Measurements from ENCODE around the gene TMEM69.

DNA sequence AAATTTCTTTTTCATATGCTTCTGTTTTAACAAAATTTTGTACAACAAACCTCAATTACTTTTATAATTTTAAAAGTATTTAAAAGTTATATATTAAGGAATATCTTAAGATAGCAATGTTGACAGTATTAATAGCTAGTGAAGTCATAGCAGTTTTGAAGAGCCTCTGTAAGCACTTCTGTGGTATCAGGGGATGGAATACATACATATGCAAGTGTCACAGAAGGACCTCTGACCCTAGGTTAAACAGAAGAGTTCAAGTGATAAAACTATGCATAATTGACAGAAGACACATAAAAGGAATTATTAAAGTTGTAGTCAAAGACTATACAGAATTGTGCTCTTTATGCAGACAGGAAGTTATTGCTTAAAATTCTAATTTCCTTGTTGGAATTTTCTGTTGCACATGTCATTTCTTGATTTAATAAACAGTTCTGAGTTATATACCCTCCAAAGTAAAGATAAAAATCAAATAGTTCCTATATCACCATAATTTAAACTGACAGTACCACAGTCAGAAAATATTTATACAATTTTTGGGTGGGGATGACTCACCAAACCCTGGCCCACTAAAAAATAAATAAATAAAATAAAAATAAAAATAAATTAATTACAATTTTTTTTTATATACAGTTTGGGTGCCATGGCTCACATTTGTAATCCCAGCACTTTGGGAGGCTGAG lies 35.4 kb downstream of the TMEM69 start:
- TF ChIP-seq, protein P1, sequence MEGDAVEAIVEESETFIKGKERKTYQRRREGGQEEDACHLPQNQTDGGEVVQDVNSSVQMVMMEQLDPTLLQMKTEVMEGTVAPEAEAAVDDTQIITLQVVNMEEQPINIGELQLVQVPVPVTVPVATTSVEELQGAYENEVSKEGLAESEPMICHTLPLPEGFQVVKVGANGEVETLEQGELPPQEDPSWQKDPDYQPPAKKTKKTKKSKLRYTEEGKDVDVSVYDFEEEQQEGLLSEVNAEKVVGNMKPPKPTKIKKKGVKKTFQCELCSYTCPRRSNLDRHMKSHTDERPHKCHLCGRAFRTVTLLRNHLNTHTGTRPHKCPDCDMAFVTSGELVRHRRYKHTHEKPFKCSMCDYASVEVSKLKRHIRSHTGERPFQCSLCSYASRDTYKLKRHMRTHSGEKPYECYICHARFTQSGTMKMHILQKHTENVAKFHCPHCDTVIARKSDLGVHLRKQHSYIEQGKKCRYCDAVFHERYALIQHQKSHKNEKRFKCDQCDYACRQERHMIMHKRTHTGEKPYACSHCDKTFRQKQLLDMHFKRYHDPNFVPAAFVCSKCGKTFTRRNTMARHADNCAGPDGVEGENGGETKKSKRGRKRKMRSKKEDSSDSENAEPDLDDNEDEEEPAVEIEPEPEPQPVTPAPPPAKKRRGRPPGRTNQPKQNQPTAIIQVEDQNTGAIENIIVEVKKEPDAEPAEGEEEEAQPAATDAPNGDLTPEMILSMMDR (IDR thresholded peaks at IDR 0.05) = no peak
- TF ChIP-seq POLR2A (IDR thresholded peaks at IDR 0.05) = no peak
